Erythroblast (primary cell): ENCODE measurements around the gene RPP25.

Experiments used
- DNase-seq, 2 experiments: peaks; one replicate each; lab custom pipeline; 2025; lab: John Stamatoyannopoulos, UW
- GATA1 ChIP-seq: IDR thresholded peaks from 2 replicates; pipeline ENCODE4 v1.6.1; 2011; ENCODE audit warnings: low read depth, mild to moderate bottlenecking, control low read depth, low read length, moderate library complexity
- POLR2A ChIP-seq: IDR thresholded peaks from 2 replicates; pipeline ENCODE4 v1.6.1; 2011; ENCODE audit warnings: mild to moderate bottlenecking, low read length

Gene RPP25

GRCh38 chr15:74958320-74958907 is 1.8 kb upstream of the RPP25 start:
- no peak for DNase-seq
- TF ChIP-seq POLR2A (no peak), GATA1 (no peak)

DNA sequence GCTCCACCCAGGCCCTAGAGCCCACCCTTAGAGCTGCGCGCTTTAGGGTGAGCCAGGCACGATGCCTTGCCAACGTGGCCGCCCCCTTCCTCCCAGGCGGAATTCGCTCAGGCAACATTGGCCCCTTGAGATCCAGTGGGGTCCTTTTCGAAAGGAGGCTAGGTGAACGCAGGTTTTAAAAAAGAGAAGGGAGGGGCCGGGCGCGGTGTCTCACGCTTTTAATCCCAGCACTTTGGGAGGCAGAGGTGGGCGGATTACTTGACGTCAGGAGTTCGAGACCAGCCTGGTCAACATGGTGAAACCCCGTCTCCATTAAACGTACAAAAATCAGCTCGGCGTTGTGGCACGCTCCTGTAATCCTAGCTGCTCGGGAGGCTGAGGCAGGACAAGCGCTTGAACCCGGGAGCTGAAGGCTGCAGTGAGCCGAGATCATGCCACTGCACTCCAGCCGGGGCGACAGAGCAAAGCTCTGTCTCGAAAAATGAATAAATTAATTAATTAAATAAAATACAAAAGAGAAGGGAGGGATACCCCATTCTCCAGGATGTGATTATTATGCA is 984 bp upstream of the RPP25 start:
- no peak for TF ChIP-seq GATA1
- TF ChIP-seq POLR2A, result no peak
- DNase-seq, result no peak

DNA sequence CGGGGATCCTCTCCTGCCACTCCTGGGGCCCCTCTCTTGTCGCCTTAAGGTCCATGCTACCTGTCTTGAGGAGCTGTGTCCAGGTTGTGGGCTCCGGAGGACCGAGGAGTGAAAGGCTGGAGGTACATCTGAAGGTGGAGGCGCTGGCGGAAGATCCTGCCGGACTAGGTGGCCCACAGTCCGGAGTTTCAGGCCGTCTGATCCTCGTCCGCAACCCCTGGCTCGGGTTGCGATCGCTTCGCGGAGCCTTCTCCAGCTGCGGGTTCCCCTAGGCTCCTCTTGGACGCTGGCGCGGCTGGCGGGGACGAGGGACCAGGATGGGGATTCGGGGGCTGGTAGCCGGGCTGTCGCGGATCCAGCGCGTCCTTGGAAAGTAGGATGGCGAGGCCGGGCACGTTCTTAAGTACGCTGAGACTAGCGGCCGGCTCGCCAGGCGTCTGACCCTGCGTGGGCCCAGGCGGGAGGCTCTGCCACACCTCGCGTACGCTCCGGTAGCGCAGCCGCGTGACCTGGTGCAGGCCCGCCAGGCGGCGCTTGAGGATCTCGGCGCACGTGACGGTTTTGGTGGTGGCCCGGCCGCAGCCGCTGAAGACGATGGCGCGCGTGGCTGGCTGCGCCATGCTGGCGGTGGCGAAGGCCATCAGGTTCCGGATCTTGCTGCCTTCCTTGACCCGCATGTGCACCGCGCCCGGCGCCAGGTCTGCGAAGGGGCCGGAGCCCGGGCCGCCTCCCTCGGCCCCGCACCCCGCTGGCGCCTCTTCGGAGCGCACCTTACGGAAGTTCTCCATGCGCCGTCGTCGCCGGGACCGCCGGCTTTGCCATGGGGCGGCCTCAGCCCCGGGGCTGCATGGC is 550 bp downstream of the RPP25 start:
- DNase-seq, result peak; percentile 84
- TF ChIP-seq GATA1, result no peak
- TF ChIP-seq POLR2A, result no peak

- no peak for DNase-seq
These were observed 1.6 kb downstream of the RPP25 start for GRCh38 chr15:74955017-74955416.

GRCh38 chr15:74954515-74954914 is 2.1 kb downstream of the RPP25 start:
- DNase-seq, result peak; percentile 93 to 95
- no peak for TF ChIP-seq POLR2A
- peak; percentile 98 for TF ChIP-seq GATA1

More at GRCh38 chr15:74955017-74955416, 1.6 kb downstream of the RPP25 start:
- TF ChIP-seq GATA1, result no peak
- TF ChIP-seq POLR2A, result no peak

- no peak for TF ChIP-seq POLR2A
- TF ChIP-seq GATA1, result no peak
- DNase-seq, result no peak
These were observed 5.6 kb downstream of the RPP25 start for GRCh38 chr15:74951006-74951405.

- DNase-seq, result peak; percentile 75 to 90
These were observed 6.3 kb downstream of the RPP25 start for GRCh38 chr15:74950078-74950908.

GRCh38 chr15:74937590-74938371 is 18.8 kb downstream of the RPP25 start, which contains the start of gene COX5A:
Gene COX5A, minus strand, starts transcription at chr15:74938073. Its CDS starts 59 bp downstream, at chr15:74938014.
- peak; percentile 98 for DNase-seq
- TF ChIP-seq POLR2A (peak; percentile 89), GATA1 (no peak)

More at GRCh38 chr15:74950078-74950908, 6.3 kb downstream of the RPP25 start:
- TF ChIP-seq GATA1 (no peak), POLR2A (no peak)

DNA sequence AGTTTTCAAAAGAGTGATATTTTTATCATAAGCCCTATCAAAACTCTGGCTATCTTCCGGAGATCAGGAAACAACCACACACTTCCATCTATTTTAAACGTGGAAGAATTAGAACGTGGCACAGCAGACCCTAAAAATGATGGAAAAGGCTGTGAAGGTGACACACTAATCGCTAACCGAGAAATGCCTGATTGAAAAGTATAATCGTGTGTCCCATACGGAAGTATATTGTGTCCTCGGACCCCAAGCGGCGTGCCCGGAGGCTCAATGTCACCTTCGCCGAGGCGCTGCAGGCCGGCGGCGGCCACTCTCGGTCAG is 19.3 kb downstream of the RPP25 start:
- TF ChIP-seq GATA1, result no peak
- TF ChIP-seq POLR2A, result no peak
- DNase-seq, result no peak

DNA sequence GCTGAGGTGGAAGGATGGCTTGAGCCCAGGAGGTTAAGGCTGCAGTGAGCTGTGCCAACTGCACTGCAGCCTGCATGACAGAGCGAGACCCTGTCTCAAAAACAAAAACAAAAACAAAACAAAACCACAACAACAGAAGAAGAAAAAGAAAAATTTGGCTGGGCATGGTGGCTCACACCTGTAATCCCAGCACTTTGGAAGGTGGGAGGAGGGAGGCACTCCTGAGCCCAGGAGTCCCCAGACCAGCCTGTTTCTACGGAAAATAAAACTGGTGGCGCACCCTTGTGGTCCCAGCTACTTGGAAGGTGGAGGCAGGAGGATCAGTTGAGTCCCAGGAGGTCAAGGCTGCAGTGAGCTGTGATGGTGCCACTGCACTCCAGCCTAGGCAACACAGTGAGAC is 21.4 kb downstream of the RPP25 start:
- DNase-seq, result peak; percentile 14 to 18

DNA sequence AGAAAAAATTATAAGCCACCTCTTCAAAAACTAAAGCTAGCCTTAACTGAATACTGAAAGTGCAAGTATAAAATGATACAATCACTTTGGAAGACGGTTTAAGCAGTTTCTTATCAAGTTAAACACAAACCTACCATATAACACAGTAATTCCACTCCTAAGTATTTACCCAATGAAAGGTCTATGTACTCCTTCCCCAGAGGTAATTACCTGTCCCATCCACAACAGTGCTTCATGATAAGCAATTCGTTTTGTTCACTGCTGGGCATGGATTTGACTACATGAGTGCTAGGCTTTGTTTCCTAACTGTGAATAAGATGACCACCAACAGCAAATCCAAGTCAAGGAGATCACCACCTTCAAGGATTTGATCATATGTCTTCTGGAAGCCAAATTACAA is 23.0 kb downstream of the RPP25 start:
- TF ChIP-seq POLR2A (no peak), GATA1 (no peak)
- DNase-seq, result no peak

- no peak for DNase-seq
These were observed 27.8 kb downstream of the RPP25 start for GRCh38 chr15:74928771-74929198.

GRCh38 chr15:74924525-74924924 is 32.0 kb downstream of the RPP25 start:
- TF ChIP-seq POLR2A, result no peak
- TF ChIP-seq GATA1, result no peak
- DNase-seq, result no peak

More at GRCh38 chr15:74928771-74929198, 27.8 kb downstream of the RPP25 start:
- no peak for TF ChIP-seq POLR2A
